HG02588 (cell line): ENCODE results near the gene DLGAP1.
"Not testable (repeated sequence)": the region's sequence is repeated elsewhere in the genome, so short reads cannot be mapped to it uniquely, and the experiment has no call there.

Experiments used
- ATAC-seq: cut with Tn5 transposase; IDR thresholded peaks from one replicate; pipeline ENCODE4 v1.9.1; 2021; ENCODE audit warnings: mild to moderate bottlenecking, moderate library complexity; ENCODE audit not compliant: unreplicated experiment

Gene DLGAP1

GRCh38 chr18:3652380-3653262 is 802.5 kb downstream of the DLGAP1 start:
- ATAC-seq: no peak

- no peak for ATAC-seq
Observed at GRCh38 chr18:3651266-3651665, 803.8 kb downstream of the DLGAP1 start.

DNA sequence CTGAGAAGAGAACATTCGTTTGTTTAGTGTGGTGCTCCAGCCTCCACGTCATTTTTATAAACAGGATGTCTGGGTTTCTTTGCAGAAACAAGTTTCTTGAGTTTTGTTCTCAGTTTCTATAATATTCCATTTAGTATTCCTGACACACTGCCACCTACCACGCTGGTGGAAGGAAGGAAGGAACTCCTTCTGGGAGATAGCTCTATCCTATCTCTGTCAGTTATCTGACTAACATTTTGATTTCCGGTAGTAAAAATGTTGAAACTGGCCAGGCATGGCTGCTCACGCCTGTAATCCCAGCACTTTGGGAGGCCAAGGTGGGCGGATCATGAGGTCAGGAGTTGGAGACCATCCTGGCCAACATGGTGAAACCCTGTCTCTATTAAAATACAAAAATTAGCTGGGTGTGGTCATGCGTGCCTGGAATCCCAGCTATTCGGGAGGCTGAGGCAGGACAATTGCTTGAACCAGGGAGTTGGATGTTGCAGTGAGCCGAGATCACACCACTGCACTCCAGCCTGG is 804.5 kb downstream of the DLGAP1 start:
- not testable (repeated sequence) for ATAC-seq

DNA sequence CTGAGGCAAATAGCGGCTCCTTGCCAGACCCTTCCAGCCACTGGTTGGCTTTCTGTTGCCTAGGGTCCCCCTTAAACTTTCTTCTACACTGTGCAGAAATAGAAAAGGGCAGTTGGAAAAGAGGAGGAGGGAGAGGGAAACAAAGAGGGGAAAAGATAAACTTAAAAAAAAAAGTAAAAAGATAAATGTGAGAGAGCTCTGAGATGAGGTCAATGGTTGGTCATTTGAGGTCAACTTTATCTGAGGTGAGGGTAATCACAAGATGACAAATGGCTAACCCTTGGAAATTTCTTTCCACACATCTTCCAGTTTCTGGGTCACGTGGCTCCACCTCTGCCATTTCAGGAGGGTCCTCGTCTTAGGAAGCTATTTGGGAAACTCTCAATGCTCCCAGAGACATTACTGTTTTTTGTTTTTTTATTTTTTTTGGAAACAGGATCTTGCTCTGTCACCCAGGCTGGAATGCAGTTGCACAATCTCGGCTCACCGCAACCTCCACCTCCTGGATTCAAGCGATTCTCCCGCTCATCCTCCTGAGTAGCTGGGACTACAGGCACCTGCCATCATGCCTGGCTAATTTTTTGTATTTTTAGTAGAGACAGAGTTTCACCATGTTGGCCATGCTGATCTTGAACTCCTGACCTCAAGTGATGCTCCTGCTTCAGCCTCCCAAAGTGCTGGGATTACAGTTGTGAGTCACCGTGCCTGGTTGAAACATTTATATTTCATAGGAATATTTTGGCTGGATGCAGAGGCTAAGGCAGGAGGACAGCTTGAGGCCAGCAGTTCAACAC is 805.3 kb downstream of the DLGAP1 start:
- ATAC-seq: no peak

GRCh38 chr18:3649135-3649632 is 805.9 kb downstream of the DLGAP1 start:
- ATAC-seq: no peak

DNA sequence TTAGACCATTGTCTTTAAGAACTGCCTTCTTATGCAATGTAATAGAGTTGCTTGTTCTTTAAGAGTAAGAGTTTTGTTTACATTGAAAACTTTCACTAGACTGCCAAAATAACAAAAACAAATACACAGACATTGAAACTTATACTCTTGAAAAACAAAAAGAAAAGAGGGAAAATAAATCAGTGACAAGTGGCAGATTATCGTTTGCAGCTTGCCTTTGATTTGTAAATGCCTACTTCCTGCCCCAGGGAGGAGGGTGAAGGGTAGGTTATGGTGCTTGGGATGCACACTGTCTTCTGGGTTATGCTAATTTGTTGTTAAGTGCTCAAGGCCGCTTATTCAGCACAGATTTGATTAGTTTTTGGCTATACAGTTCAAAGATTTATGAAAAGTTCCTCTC is 806.5 kb downstream of the DLGAP1 start:
- no peak for ATAC-seq

GRCh38 chr18:3648200-3648599 is 806.9 kb downstream of the DLGAP1 start:
- no peak for ATAC-seq

- ATAC-seq: no peak
Observed at GRCh38 chr18:3647636-3648035, 807.5 kb downstream of the DLGAP1 start.

DNA sequence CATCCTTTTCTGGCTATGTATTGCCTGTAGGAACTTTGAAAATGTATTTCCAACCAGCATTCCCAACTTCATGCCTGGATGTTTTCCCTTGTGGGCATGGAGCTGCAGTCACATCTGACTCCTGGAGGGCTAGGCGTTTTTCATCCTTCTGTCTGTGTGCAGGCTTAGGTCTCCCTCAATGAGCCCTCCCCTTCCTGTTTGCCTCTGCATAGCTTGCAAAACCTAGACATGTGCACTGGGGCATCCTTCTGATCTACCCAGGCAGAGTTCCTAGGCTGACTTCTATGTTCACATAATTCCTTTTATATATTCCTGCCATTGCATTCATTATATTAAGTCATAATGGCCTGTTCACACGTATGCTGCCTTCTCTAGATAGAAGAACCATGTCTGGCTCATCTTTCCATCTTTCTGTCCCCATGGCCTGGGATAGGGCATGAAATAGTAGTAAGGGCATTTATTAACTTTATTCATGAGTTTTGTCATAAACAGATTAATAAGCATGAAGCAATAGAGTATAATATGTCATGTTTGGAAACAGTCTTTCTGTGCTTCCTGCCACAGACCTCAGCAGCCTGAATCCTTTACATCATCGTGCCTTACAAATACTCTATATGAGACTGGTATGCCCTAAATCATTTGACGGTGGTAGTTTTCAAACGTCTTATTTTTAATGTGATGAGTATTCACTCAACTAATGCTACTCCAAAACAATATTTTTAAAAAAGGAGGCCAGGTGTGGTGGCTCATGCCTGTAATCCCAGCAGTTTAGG is 809.5 kb downstream of the DLGAP1 start:
- no peak for ATAC-seq

- no peak for ATAC-seq
Observed at GRCh38 chr18:3634250-3634939, 820.7 kb downstream of the DLGAP1 start.

- ATAC-seq: no peak
Observed at GRCh38 chr18:3631887-3632286, 823.2 kb downstream of the DLGAP1 start.

GRCh38 chr18:3626929-3627458 is 828.1 kb downstream of the DLGAP1 start:
- no peak for ATAC-seq

DNA sequence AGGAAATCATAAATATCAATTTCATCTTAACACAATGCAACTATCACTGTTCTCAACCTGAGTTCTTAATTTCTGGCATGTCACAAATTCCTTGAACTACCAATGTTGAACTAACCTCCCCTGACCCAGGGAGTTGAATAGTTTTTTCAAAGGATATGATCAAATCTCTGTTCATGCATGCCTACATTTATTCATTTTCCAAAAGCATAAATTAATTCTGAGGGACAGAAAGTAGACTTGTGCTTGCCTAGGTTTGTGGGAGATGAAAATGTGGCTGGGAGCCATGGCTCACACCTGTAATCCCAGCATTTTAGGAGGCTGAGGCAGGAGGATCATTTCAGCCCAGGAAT is 829.4 kb downstream of the DLGAP1 start:
- no peak for ATAC-seq

- no peak for ATAC-seq
Observed at GRCh38 chr18:3624935-3625741, 830.0 kb downstream of the DLGAP1 start.

- no peak for ATAC-seq
Observed at GRCh38 chr18:3624546-3624934, 830.6 kb downstream of the DLGAP1 start.

GRCh38 chr18:3623769-3624545 is 831.1 kb downstream of the DLGAP1 start:
- no peak for ATAC-seq

DNA sequence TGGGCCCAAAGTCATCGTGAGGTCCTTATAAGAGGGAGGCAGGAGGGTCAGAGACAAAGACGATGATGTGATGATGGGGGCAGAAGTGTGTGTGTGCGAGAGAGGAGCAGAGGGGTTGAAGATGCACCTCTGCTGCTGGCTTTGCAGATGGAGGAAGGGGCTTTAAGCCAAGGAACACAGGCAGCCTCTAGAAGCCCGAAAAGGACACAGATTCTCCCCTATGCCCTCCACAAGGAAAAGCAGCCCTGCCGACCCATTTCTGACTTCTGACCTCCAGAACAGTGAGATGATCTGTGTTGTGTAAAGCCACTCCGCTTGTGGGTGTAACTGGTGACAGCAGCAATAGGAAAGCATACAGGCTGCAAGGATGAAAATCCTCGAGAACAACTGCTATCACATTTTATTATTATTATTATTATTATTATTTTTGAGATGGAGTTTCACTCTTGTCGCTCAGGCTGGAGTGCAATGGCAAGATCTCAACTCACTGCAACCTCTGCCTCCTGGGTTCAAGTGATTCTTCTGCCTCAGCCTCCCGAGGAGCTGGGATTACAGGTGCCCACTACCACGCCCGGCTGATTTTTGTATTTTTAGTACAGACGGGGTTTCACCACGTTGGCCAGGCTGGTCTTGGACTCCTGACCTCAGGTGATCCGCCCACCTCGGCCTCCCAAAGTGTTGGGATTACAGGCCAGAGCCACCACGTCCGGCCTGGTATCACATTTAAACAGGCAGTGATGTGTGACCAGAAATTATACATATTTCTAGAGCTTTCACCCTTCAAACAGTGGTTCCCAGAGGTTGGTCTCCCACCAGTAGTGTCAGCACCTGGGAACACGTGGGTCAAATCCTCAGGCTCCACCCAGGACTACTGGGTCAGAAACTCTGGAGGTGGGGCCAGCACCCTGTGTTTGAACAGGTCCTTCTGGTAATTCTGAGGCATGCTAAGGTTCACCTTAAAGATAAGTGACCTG is 834.7 kb downstream of the DLGAP1 start:
- ATAC-seq: no peak
